KMS-11 (cell line): ENCODE data around the gene TUT4.

Experiments used
- H2AFZ ChIP-seq: fragments of 200-600 bp; sonication (generic); 2 replicates; pipeline ENCODE4 v1.6.1; 2016; ENCODE audit warnings: antibody characterized with exemption, mixed run types, low read depth
- H3K27ac ChIP-seq: fragments of 200-600 bp; sonication (generic); 2 replicates; pipeline ENCODE4 v1.6.1; 2016; ENCODE audit warnings: mild to moderate bottlenecking, mixed run types
- H3K27me3 ChIP-seq: fragments of 200-600 bp; sonication (generic); 2 replicates; pipeline ENCODE4 v1.6.1; 2017; ENCODE audit warnings: mild to moderate bottlenecking, low read depth, mixed run types, moderate library complexity; ENCODE audit not compliant: insufficient read depth
- H3K36me3 ChIP-seq: fragments of 200-600 bp; sonication (generic); 2 replicates; pipeline ENCODE4 v1.6.1; 2017; ENCODE audit warnings: mild to moderate bottlenecking, mixed run types; ENCODE audit not compliant: insufficient read depth
- H3K4me1 ChIP-seq: fragments of 200-600 bp; sonication (generic); 2 replicates; pipeline ENCODE4 v1.6.1; 2016; ENCODE audit warnings: mild to moderate bottlenecking, low read depth, mixed run types; ENCODE audit not compliant: poor library complexity, severe bottlenecking
- H3K4me2 ChIP-seq: fragments of 200-600 bp; sonication (generic); 2 replicates; pipeline ENCODE4 v1.7.0; 2016; ENCODE audit warnings: mild to moderate bottlenecking, mixed run types
- H3K4me3 ChIP-seq: fragments of 200-600 bp; sonication (generic); IDR thresholded peaks from 2 replicates; pipeline ENCODE4 v1.6.1; 2017; ENCODE audit warnings: low read depth, low read length, mixed read lengths; ENCODE audit not compliant: insufficient read depth
- H3K79me2 ChIP-seq: fragments of 200-600 bp; sonication (generic); 2 replicates; pipeline ENCODE4 v1.6.1; 2016; ENCODE audit warnings: low read depth, mixed run types; ENCODE audit not compliant: insufficient read depth
- H3K9ac ChIP-seq: fragments of 200-600 bp; sonication (generic); 2 replicates; pipeline ENCODE4 v1.6.1; 2016; ENCODE audit warnings: mild to moderate bottlenecking, mixed run types
- H4K20me1 ChIP-seq: fragments of 200-600 bp; sonication (generic); 2 replicates; pipeline ENCODE4 v1.6.1; 2016; ENCODE audit warnings: mild to moderate bottlenecking, mixed run types; ENCODE audit not compliant: insufficient read depth
- TF ChIP-seq, protein P1 (sequence below): fragments of 200-600 bp; sonication (generic); conservative IDR thresholded peaks from 2 replicates; pipeline ENCODE4 v1.6.1; 2017; ENCODE audit warnings: low read depth, mild to moderate bottlenecking, antibody characterized with exemption, low read length, moderate library complexity, mixed read lengths

TUT4 gene

DNA sequence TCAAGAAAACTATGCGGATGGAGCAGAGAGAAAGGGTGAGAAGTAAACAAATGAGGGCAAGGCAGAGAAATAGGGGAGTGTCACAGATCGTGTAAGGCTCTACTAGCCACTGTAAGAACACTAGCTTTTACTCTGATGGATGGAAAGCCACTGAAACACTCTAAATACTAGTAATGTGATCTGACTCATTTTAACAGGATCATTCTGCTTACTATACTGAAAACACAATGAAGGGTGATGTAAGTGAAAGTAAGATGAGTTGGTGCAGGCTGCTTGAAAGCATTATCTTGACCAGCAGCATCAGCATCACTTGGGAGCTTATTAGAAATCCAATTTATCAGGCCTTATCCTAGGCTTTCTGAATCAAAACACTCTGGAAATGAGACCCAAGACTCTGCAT lies 32.7 kb downstream of the TUT4 start:
- H3K36me3 ChIP-seq: no peaks in the 10 kb centered on the region
- H3K79me2 ChIP-seq: no peaks in the 10 kb centered on the region; the same call in 1 of the 2 replicates
- no peak overlapping the region for H3K4me3 ChIP-seq
- TF ChIP-seq, protein P1, sequence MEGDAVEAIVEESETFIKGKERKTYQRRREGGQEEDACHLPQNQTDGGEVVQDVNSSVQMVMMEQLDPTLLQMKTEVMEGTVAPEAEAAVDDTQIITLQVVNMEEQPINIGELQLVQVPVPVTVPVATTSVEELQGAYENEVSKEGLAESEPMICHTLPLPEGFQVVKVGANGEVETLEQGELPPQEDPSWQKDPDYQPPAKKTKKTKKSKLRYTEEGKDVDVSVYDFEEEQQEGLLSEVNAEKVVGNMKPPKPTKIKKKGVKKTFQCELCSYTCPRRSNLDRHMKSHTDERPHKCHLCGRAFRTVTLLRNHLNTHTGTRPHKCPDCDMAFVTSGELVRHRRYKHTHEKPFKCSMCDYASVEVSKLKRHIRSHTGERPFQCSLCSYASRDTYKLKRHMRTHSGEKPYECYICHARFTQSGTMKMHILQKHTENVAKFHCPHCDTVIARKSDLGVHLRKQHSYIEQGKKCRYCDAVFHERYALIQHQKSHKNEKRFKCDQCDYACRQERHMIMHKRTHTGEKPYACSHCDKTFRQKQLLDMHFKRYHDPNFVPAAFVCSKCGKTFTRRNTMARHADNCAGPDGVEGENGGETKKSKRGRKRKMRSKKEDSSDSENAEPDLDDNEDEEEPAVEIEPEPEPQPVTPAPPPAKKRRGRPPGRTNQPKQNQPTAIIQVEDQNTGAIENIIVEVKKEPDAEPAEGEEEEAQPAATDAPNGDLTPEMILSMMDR: no peak
- peaks cover 63% of the 10 kb centered on the region for H3K4me1 ChIP-seq
- no peak overlapping the region; the same call in 1 of the 2 replicates for H3K4me2 ChIP-seq
- H4K20me1 ChIP-seq: no peaks in the 10 kb centered on the region
- no peaks in the 10 kb centered on the region for H3K27me3 ChIP-seq
- no peak overlapping the region for H3K9ac ChIP-seq
- H2AFZ ChIP-seq: no peak overlapping the region
- H3K27ac ChIP-seq: no peak overlapping the region

DNA sequence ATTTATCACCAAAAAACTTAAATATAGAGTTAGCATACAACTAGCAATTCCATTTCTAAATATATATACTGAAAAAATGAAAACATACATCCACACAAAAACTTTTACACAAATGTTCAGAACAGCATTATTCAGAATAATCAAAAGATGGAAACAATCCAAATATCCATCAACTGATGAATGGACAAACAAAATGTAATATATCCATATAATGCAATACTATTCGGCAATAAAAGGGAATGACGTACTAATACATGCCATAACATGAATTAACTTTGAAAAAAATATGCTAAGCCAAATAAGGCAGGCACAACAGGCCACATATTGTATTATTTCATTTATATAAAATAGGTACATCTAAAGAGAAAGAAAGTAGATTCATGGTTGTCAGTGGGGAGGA lies 33.9 kb downstream of the TUT4 start:
- Histone ChIP-seq H3K4me3 (no peak overlapping the region), H3K79me2 (no peaks in the 10 kb centered on the region; the same call in 1 of the 2 replicates)

DNA sequence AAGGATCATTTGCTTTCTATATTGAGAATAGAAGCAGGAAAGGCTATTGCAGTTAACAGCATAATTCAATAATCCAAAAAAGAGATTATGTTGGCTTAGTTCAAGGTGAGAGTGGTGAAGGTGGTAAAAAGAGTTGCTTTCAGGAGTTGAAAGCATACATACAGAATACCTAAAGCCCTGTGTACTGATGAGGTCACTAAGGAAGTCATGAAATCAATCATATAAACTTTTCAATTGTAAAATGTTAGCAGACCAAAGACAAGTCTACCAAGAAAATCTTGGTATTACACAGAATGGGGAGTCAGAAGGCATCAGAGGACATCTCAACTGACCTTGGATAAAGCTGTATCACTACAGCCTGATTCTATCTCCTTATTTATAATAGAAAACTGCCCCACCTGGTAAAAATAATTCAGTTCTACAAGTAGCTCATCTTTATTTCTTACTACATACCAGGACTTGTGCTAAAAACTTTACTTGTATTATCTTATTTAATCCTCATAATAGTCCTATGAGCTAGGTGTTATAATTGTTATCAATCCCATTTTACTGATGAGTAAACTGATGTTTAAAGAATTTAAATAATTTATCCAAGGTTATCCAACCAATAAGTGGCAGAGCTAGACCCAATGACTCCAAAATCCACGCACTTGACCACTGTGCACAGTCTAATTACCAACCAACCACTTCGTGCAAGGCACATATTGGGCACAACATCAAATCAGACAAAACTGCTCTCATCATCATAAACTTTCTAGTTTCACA lies 40.9 kb downstream of the TUT4 start:
- TF ChIP-seq, protein P1: no peak
- Histone ChIP-seq H4K20me1 (no peaks in the 10 kb centered on the region), H3K4me2 (no peak overlapping the region), H3K4me1 (no peaks in the 10 kb centered on the region), H3K36me3 (no peaks in the 10 kb centered on the region), H3K79me2 (no peaks in the 10 kb centered on the region; the same call in 1 of the 2 replicates), H2AFZ (no peak overlapping the region), H3K9ac (no peak overlapping the region), H3K27ac (no peak overlapping the region), H3K27me3 (no peaks in the 10 kb centered on the region), H3K4me3 (no peak overlapping the region)

More for the DNA sequence above, 33.9 kb downstream of the TUT4 start:
- H3K9ac ChIP-seq: no peak overlapping the region
- no peaks in the 10 kb centered on the region for H3K36me3 ChIP-seq
- H3K27me3 ChIP-seq: no peaks in the 10 kb centered on the region
- no peak overlapping the region for H2AFZ ChIP-seq
- TF ChIP-seq, protein P1: no peak
- H3K27ac ChIP-seq: no peak overlapping the region
- H3K4me1 ChIP-seq: peaks cover 52% of the 10 kb centered on the region
- H3K4me2 ChIP-seq: no peak overlapping the region
- H4K20me1 ChIP-seq: no peaks in the 10 kb centered on the region

DNA sequence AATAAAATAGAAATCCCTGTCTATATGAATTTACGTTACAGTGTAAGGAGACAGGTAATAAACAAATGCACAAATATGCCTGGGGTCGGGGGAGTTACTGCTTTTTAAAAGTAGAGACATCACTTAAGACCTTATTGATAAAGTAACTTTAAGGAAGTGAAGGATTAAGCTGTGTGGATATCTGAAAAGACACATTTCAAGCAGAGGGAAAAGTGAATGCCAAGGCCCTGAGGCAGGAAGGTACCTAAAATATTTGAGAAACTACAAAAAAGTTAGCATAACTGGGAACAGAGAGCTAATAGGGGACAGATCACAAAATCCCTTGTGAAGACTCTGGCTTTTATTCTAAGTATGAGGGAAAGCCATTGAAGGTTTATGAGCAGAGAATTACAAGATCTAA lies 41.5 kb downstream of the TUT4 start:
- Histone ChIP-seq H3K4me3 (no peak overlapping the region), H3K27ac (no peak overlapping the region), H3K4me2 (no peak overlapping the region), H2AFZ (no peak overlapping the region), H3K9ac (no peak overlapping the region), H4K20me1 (no peaks in the 10 kb centered on the region), H3K36me3 (no peaks in the 10 kb centered on the region), H3K79me2 (no peaks in the 10 kb centered on the region; the same call in 1 of the 2 replicates), H3K27me3 (no peaks in the 10 kb centered on the region), H3K4me1 (no peaks in the 10 kb centered on the region)
- TF ChIP-seq, protein P1: no peak
